ENCODE data around the gene RHOBTB1.
"Not testable (repeated sequence)": the region's sequence is repeated elsewhere in the genome, so short reads cannot be mapped to it uniquely, and the experiment has no call there.

Gene RHOBTB1

GRCh38 chr10:60906825-60907224 lies 37.2 kb downstream of the RHOBTB1 start:
- not testable (repeated sequence) for DNase-seq (ENCODE audit: low read depth, low spot score)

GRCh38 chr10:60906411-60906810 lies 37.6 kb downstream of the RHOBTB1 start:
- DNase-seq (ENCODE audit: low read depth, low spot score), result no peak

GRCh38 chr10:60905580-60905979 lies 38.4 kb downstream of the RHOBTB1 start:
- DNase-seq (ENCODE audit: low read depth, low spot score), result peak; percentile 85

GRCh38 chr10:60903096-60903495 lies 40.9 kb downstream of the RHOBTB1 start:
- no peak for DNase-seq (ENCODE audit: low read depth, low spot score)

- DNase-seq (ENCODE audit: low read depth, low spot score), result peak; percentile 40
Measured at GRCh38 chr10:60901561-60902235, 42.3 kb downstream of the RHOBTB1 start.

- DNase-seq (ENCODE audit: low read depth, low spot score), result no peak
Measured at GRCh38 chr10:60899266-60899665, 44.7 kb downstream of the RHOBTB1 start.

GRCh38 chr10:60898321-60898720 lies 45.7 kb downstream of the RHOBTB1 start:
- DNase-seq (ENCODE audit: low read depth, low spot score), result no peak

- DNase-seq (ENCODE audit: low read depth, low spot score), result no peak
Measured at GRCh38 chr10:60896810-60897209, 47.2 kb downstream of the RHOBTB1 start.

- DNase-seq (ENCODE audit: low read depth, low spot score), result no peak
Measured at GRCh38 chr10:60896033-60896432, 48.0 kb downstream of the RHOBTB1 start.

GRCh38 chr10:60894786-60895185 lies 49.2 kb downstream of the RHOBTB1 start:
- DNase-seq (ENCODE audit: low read depth, low spot score), result no peak

- DNase-seq (ENCODE audit: low read depth, low spot score), result no peak
Measured at GRCh38 chr10:60893231-60893630, 50.8 kb downstream of the RHOBTB1 start.

GRCh38 chr10:60892571-60892970 lies 51.4 kb downstream of the RHOBTB1 start:
- no peak for DNase-seq (ENCODE audit: low read depth, low spot score)

GRCh38 chr10:60890811-60891210 lies 53.2 kb downstream of the RHOBTB1 start:
- no peak for DNase-seq (ENCODE audit: low read depth, low spot score)

- peak; percentile 24 for DNase-seq (ENCODE audit: low read depth, low spot score)
Measured at GRCh38 chr10:60883187-60883586, 60.8 kb downstream of the RHOBTB1 start.

GRCh38 chr10:60878224-60878623 lies 65.8 kb downstream of the RHOBTB1 start:
- no peak for DNase-seq (ENCODE audit: low read depth, low spot score)

- DNase-seq (ENCODE audit: low read depth, low spot score), result no peak
Measured at GRCh38 chr10:60877777-60878120, 66.2 kb downstream of the RHOBTB1 start.

GRCh38 chr10:60877061-60877776 lies 66.8 kb downstream of the RHOBTB1 start:
- no peak for DNase-seq (ENCODE audit: low read depth, low spot score)

- DNase-seq (ENCODE audit: low read depth, low spot score), result no peak
Measured at GRCh38 chr10:60873758-60874157, 70.2 kb downstream of the RHOBTB1 start.

- no peak for DNase-seq (ENCODE audit: low read depth, low spot score)
Measured at GRCh38 chr10:60872451-60872850, 71.5 kb downstream of the RHOBTB1 start.

- DNase-seq (ENCODE audit: low read depth, low spot score), result no peak
Measured at GRCh38 chr10:60871215-60871614, 72.8 kb downstream of the RHOBTB1 start.

GRCh38 chr10:60870803-60871202 lies 73.2 kb downstream of the RHOBTB1 start:
- no peak for DNase-seq (ENCODE audit: low read depth, low spot score)

- no peak for DNase-seq (ENCODE audit: low read depth, low spot score)
Measured at GRCh38 chr10:60870416-60870728, 73.6 kb downstream of the RHOBTB1 start.

GRCh38 chr10:60869652-60870415 lies 74.2 kb downstream of the RHOBTB1 start:
- no peak for DNase-seq (ENCODE audit: low read depth, low spot score)
